Fibroblast of lung (primary cell): ENCODE measurements around the gene ADPGK. TPM values are rescaled to one million over a fixed set of nuclear protein-coding genes. Genes with fewer than 3 reads are reported as not detected.

ENCODE experiments used
- DNase-seq, 2 donors: peaks; one replicate each; pipeline versions ENCODE4 v3.0.0 to v3.0.0-alpha.2; 2010; ENCODE audit warnings: low read depth in 2 of 2
- H2AFZ ChIP-seq: 2 replicates; pipeline ENCODE4 v1.5.1; 2012; ENCODE audit warnings: low read length, control low read depth, inconsistent platforms
- H3K27ac ChIP-seq: 2 replicates; pipeline ENCODE4 v1.5.1; 2011; ENCODE audit warnings: low read length, control low read depth; ENCODE audit not compliant: insufficient read depth
- H3K27me3 ChIP-seq: 2 replicates; pipeline ENCODE4 v1.5.1; 2011; ENCODE audit warnings: mild to moderate bottlenecking, low read length; ENCODE audit not compliant: control insufficient read depth, insufficient read depth
- H3K36me3 ChIP-seq: 2 replicates; pipeline ENCODE4 v1.5.1; 2011; ENCODE audit warnings: low read length; ENCODE audit not compliant: control insufficient read depth, insufficient read depth
- H3K4me1 ChIP-seq: 2 replicates; pipeline ENCODE4 v1.5.1; 2011; ENCODE audit warnings: low read length; ENCODE audit not compliant: control insufficient read depth, insufficient read depth; ENCODE audit errors: extremely low read depth
- H3K4me2 ChIP-seq: 2 replicates; pipeline ENCODE4 v1.5.1; 2011; ENCODE audit warnings: low read length, control low read depth; ENCODE audit not compliant: insufficient read depth; ENCODE audit errors: extremely low read depth
- H3K4me3 ChIP-seq, 4 experiments: fragments of 200-600 bp in 1 of 4; sonication (generic) in 1 of 4; replicated peaks in 1 of 4; 2 replicates each; pipeline ENCODE4 v1.5.1; 2011 to 2016; ENCODE audit warnings: low read length in 4 of 4, low read depth in 3 of 4, mild to moderate bottlenecking in 3 of 4, control low read depth in 2 of 4, inconsistent platforms in 1 of 4, mixed read lengths in 1 of 4; ENCODE audit not compliant: insufficient read depth in 1 of 4; ENCODE audit errors: control extremely low read depth in 1 of 4
- H3K79me2 ChIP-seq: 2 replicates; pipeline ENCODE4 v1.5.1; 2012; ENCODE audit warnings: mild to moderate bottlenecking, low read length, inconsistent platforms; ENCODE audit not compliant: control insufficient read depth, insufficient read depth
- H3K9ac ChIP-seq: 2 replicates; pipeline ENCODE4 v1.5.1; 2011; ENCODE audit warnings: mild to moderate bottlenecking, low read length, control low read depth; ENCODE audit not compliant: insufficient read depth
- H3K9me3 ChIP-seq: 2 replicates; pipeline ENCODE4 v1.5.1; 2012; ENCODE audit warnings: low read depth, low read length; ENCODE audit not compliant: control insufficient read depth, insufficient read depth
- H4K20me1 ChIP-seq: 2 replicates; pipeline ENCODE4 v1.5.1; 2011; ENCODE audit warnings: low read length; ENCODE audit not compliant: control insufficient read depth, insufficient read depth; ENCODE audit errors: extremely low read depth
- EZH2 ChIP-seq: IDR thresholded peaks from 2 replicates; pipeline ENCODE4 v1.5.1; 2012; ENCODE audit warnings: low read length, control low read depth, mild to moderate bottlenecking; ENCODE audit errors: missing control alignments
- polyA plus RNA-seq, 2 donors: library from polyadenylated mRNA; depleted of rRNA in 1 of 2; stranded (reverse) in 1 of 2; unstranded in 1 of 2; fragments of >200 nt; gene quantifications; 2 replicates each; pipeline ENCODE4 v1.2.1, GENCODE V29; 2011 to 2012; ENCODE audit warnings: missing spikeins in 1 of 2
- total RNA-seq: library from RNA; depleted of rRNA; stranded (reverse); fragments of >200 nt; gene quantifications from 2 replicates; pipeline ENCODE4 v1.2.1, GENCODE V29; 2014
- TF ChIP-seq, protein P1 (sequence below), 2 donors: IDR thresholded peaks in 1 of 2; conservative IDR thresholded peaks in 1 of 2; 1 replicate in 1 of 2; 2 replicates in 1 of 2; pipeline ENCODE4 v1.5.1; 2011 to 2012; ENCODE audit warnings: low read length in 2 of 2, control low read depth in 1 of 2, inconsistent platforms in 1 of 2, low read depth in 1 of 2, mild to moderate bottlenecking in 1 of 2

Gene ADPGK
- total and polyA plus RNA-seq, 2 donors (not counting 1 experiment from before 2014, with no cell fraction given), result 59.5 to 62.2 TPM

DNA sequence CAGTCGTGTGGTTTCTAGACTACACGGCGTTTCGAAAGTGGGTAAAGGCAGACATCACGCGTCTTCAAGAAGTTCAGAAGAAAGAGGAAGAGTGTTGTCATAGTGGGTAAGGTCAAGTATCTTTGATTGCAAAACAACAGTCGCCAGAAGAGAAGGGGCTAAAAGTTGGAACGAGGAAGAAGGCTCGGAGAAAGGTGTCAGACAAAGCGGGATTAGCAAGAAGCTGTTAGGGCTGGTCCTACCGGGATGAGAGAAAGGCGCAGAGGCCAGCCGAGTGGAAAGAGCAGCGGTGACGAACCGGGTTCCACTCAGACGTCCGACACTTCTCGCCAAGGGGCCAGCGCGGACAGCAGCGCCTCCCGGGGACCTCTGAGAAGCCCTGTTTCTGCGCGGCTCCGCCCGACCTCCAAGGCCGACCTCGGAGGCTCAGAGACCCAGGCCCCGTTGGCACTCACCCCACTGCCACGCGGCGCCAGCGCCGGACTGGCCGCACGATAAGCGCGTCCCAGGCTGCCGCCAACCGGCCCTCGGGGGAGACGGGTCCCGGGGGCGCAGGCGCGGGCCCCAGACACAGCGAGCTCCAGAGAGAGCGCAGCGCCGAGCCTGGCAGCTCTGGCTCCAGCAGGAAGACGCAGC, 436 bp downstream of the ADPGK start:
- Histone ChIP-seq H3K9me3 (no peaks in the 10 kb centered on the region), H3K36me3 (no peaks in the 10 kb centered on the region), H3K79me2 (peaks cover 39% of the 10 kb centered on the region), H3K27ac (peak overlapping the region; percentile 91), H3K4me2 (peak overlapping the region; percentile 95), H3K27me3 (no peaks in the 10 kb centered on the region), H3K9ac (peak overlapping the region; percentile 95), H2AFZ (peak overlapping the region; percentile 54), H4K20me1 (no peaks in the 10 kb centered on the region), H3K4me1 (peaks cover 8% of the 10 kb centered on the region), H3K4me3 (peak overlapping the region; percentile 85 to 98 (median 90))
- peak in 1 of 2 donors; percentile 40 for DNase-seq
- no peak for TF ChIP-seq EZH2
- TF ChIP-seq, protein P1, sequence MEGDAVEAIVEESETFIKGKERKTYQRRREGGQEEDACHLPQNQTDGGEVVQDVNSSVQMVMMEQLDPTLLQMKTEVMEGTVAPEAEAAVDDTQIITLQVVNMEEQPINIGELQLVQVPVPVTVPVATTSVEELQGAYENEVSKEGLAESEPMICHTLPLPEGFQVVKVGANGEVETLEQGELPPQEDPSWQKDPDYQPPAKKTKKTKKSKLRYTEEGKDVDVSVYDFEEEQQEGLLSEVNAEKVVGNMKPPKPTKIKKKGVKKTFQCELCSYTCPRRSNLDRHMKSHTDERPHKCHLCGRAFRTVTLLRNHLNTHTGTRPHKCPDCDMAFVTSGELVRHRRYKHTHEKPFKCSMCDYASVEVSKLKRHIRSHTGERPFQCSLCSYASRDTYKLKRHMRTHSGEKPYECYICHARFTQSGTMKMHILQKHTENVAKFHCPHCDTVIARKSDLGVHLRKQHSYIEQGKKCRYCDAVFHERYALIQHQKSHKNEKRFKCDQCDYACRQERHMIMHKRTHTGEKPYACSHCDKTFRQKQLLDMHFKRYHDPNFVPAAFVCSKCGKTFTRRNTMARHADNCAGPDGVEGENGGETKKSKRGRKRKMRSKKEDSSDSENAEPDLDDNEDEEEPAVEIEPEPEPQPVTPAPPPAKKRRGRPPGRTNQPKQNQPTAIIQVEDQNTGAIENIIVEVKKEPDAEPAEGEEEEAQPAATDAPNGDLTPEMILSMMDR (conservative IDR thresholded peaks at IDR 0.05 in 1 of 2, IDR thresholded peaks at IDR 0.05 in 1 of 2; ENCODE audit: low read depth in 1 of 2, low read length in 2 of 2), result no peak

DNA sequence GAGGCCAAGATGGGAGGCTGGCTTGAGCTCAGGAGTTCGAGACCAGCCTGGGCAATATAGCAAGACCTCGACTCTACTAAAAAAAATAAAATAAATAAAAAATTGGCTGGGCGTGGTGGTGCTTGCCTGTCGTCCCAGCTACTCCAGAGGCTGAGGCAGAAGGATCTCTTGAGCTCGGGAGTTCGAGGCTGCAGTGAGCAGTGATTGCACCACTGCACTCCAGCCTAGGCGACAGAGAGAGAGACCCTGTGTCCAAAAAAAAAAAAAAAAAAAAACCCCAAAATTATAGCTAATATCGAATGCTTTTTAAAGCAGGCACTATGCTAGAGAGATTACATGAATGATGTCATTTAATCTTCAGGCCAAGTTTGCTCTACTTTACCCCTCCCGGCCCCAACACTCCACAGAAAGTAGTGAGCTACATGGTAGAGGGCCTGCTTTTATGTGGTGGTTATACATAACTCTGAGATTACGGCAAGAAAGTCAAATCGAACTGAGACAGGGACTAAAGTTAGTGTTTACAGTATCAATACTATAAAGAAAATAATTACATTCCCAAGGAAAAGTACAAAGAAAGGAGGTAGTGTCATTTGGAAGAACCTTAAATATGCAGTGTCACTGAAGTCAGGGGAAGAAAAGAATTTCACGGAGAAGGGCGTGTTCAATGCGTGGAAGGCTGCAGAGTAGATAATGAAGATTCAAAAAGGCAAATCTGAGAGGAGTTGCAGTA, 1.1 kb downstream of the ADPGK start:
- peaks cover 41% of the 10 kb centered on the region for H3K79me2 ChIP-seq
- H2AFZ ChIP-seq, result peak overlapping the region; percentile 54
- H3K4me1 ChIP-seq, result peaks cover 8% of the 10 kb centered on the region
- no peak for TF ChIP-seq EZH2
- TF ChIP-seq, protein P1 (conservative IDR thresholded peaks at IDR 0.05 in 1 of 2, IDR thresholded peaks at IDR 0.05 in 1 of 2; ENCODE audit: low read depth in 1 of 2, low read length in 2 of 2), result no peak
- H4K20me1 ChIP-seq, result no peaks in the 10 kb centered on the region
- peak overlapping the region; percentile 91 for H3K27ac ChIP-seq
- H3K9me3 ChIP-seq, result no peaks in the 10 kb centered on the region
- peak overlapping the region; percentile 95 for H3K4me2 ChIP-seq
- DNase-seq, result peak in 1 of 2 donors; percentile 18
- no peaks in the 10 kb centered on the region for H3K27me3 ChIP-seq
- peak overlapping the region; percentile 85 to 98 (median 90) for H3K4me3 ChIP-seq
- H3K36me3 ChIP-seq, result no peaks in the 10 kb centered on the region
- H3K9ac ChIP-seq, result peak overlapping the region; percentile 95

DNA sequence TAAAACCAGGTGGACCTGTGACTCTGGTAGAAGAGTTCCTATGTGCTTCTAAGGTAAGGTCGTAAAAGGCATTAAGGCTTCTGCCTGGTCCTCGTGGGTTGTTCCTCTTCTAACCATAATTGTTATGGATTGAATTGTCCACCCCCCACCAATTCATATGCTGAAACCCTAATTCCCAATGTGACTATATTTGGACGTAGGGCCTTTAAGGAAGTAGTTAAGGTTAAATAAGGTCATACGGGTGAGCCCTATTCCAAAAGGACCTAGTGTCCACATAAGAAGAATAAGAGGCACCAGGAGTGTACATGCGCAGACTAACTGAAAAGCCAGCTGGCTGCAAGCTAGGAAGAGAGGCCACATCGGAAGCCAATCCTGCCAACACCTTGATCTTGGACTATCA, 1.9 kb downstream of the ADPGK start:
- TF ChIP-seq EZH2, result no peak
- TF ChIP-seq, protein P1 (conservative IDR thresholded peaks at IDR 0.05 in 1 of 2, IDR thresholded peaks at IDR 0.05 in 1 of 2; ENCODE audit: low read depth in 1 of 2, low read length in 2 of 2), result no peak
- Histone ChIP-seq H4K20me1 (no peaks in the 10 kb centered on the region), H3K4me1 (peaks cover 8% of the 10 kb centered on the region), H3K27ac (no peak overlapping the region), H3K79me2 (peaks cover 46% of the 10 kb centered on the region), H3K9me3 (no peaks in the 10 kb centered on the region), H3K9ac (no peak overlapping the region), H3K4me2 (peak overlapping the region; percentile 95), H3K27me3 (no peaks in the 10 kb centered on the region), H2AFZ (no peak overlapping the region), H3K4me3 (peak overlapping the region in 3 of 4 experiments; percentile 85 to 98 (median 96)), H3K36me3 (no peaks in the 10 kb centered on the region)
- DNase-seq, result no peak
